Measurements from ENCODE around the gene UBE2N.
"Not testable (repeated sequence)": the region's sequence is repeated elsewhere in the genome, so short reads cannot be mapped to it uniquely, and the experiment has no call there.

UBE2N gene

DNA sequence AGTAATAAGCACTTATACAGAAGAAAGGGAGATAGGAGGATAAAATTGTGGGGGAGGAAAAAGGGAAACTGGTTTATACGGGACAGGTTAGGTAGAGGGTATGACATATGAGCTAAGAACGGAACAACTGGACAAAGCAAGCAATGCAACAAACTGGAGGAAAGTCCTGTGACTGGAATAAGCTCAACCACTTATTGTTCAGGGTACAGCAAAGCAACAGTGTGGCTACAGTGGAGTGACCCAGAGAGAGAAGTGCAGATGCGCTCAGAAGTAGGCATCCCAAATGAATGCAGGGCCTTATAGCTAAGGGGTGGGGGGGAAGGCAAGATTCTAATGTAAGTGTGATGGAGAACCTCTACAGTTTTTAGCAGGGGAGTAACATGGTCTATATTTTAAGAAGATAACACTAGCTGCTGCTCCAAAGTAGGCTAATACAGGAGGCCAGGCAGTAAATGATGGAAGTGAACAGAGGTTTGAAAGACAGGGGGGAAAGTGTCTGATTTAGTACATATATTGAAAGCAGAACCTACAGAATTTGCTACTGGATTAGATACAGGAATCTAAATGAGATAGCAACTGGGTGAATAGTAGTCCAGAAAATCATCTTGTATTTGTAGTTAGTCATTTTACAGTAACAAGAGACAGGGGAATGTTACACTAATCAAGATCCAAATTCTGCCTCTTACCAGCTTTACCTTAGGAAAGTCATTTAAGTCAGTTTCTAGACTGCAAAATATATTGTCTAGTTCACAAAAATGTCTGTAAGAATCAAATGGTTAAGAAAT lies 3.3 kb downstream of the UBE2N start:
- Mint-ChIP-seq H3K36me3 (ENCODE audit: insufficient read depth) (peaks cover 18% of the 10 kb centered on the region), H3K4me3 (peak overlapping the region; percentile 43), H3K4me1 (peaks cover 62% of the 10 kb centered on the region), H3K9me3 (no peaks in the 10 kb centered on the region), H3K27me3 (no peaks in the 10 kb centered on the region), H3K27ac (ENCODE audit: low read depth) (peak overlapping the region; percentile 83)
- no peak for ATAC-seq (replicated peaks; ENCODE audit: extremely low read depth, poor library complexity, severe bottlenecking)
- no peak for DNase-seq (ENCODE audit: low spot score in 2 of 2)

- Mint-ChIP-seq H3K27me3 (no peaks in the 10 kb centered on the region), H3K9me3 (no peaks in the 10 kb centered on the region), H3K36me3 (ENCODE audit: insufficient read depth) (peaks cover 10% of the 10 kb centered on the region), H3K4me1 (peaks cover 68% of the 10 kb centered on the region), H3K4me3 (no peak overlapping the region), H3K27ac (ENCODE audit: low read depth) (no peak overlapping the region)
- DNase-seq (ENCODE audit: low spot score in 2 of 2) (no peak), ATAC-seq (replicated peaks; ENCODE audit: extremely low read depth, poor library complexity, severe bottlenecking) (no peak)
Measured at GRCh38 chr12:93434256-93434865, 7.4 kb downstream of the UBE2N start.

DNA sequence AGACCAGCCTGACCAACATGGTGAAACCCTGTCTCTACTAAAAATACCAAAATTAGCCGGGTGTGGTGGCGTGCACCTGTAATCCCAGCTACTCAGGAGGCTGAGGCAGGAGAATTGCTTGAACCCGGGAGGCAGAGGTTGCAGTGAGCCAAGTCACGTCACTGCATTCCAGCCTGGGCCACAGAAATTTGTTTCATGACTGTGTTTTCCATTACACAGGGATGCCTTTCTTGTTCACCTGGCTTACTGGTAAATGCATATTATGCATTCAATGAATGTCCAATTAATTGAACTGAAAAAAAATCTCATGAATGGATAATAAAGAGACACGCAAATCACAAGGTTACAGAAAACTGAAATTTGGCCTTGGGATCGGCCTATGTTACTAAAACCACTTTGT lies 9.7 kb downstream of the UBE2N start:
- not testable (repeated sequence) for DNase-seq (ENCODE audit: low spot score in 2 of 2); H3K27me3 Mint-ChIP-seq; H3K4me3 Mint-ChIP-seq; H3K9me3 Mint-ChIP-seq; ATAC-seq (replicated peaks; ENCODE audit: extremely low read depth, poor library complexity, severe bottlenecking)
- peak overlapping the region; percentile 76 for H3K27ac Mint-ChIP-seq (ENCODE audit: low read depth)
- H3K4me1 Mint-ChIP-seq, result peaks cover 66% of the 10 kb centered on the region
- H3K36me3 Mint-ChIP-seq (ENCODE audit: insufficient read depth), result peaks cover 10% of the 10 kb centered on the region

GRCh38 chr12:93430280-93430679 lies 11.5 kb downstream of the UBE2N start:
- Mint-ChIP-seq H3K4me1 (peaks cover 72% of the 10 kb centered on the region), H3K27me3 (no peaks in the 10 kb centered on the region), H3K36me3 (ENCODE audit: insufficient read depth) (peaks cover 9% of the 10 kb centered on the region), H3K4me3 (no peak overlapping the region), H3K9me3 (no peaks in the 10 kb centered on the region), H3K27ac (ENCODE audit: low read depth) (no peak overlapping the region)
- no peak for ATAC-seq (replicated peaks; ENCODE audit: extremely low read depth, poor library complexity, severe bottlenecking)
- DNase-seq (ENCODE audit: low spot score in 2 of 2), result no peak

- Mint-ChIP-seq H3K9me3 (no peaks in the 10 kb centered on the region), H3K36me3 (ENCODE audit: insufficient read depth) (peaks cover 6% of the 10 kb centered on the region), H3K4me1 (peaks cover 77% of the 10 kb centered on the region), H3K4me3 (no peak overlapping the region), H3K27ac (ENCODE audit: low read depth) (no peak overlapping the region), H3K27me3 (no peaks in the 10 kb centered on the region)
- no peak for ATAC-seq (replicated peaks; ENCODE audit: extremely low read depth, poor library complexity, severe bottlenecking)
- DNase-seq (ENCODE audit: low spot score in 2 of 2), result no peak
Measured at GRCh38 chr12:93429852-93430251, 11.9 kb downstream of the UBE2N start.

DNA sequence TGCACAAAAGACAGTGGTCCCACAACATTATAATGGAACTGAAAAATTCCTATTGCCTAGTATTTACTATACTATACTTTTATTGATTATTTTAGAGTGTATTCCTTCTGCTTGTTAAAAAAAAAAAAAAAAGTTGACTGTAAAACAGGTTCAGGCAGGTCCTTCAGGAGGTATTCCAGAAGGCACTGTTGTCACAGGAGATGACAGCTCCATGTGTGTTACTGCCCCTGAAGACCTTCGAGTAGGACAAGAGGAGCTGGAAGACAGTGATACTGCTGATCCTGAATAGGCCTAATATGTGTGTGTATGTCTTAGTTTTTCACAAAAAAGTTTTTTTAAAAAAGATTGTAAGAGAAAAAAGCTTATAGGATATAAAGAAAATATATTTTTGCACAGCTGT lies 12.3 kb downstream of the UBE2N start:
- Mint-ChIP-seq H3K4me1 (peaks cover 81% of the 10 kb centered on the region), H3K9me3 (no peaks in the 10 kb centered on the region), H3K4me3 (no peak overlapping the region), H3K27ac (ENCODE audit: low read depth) (peak overlapping the region; percentile 5), H3K36me3 (ENCODE audit: insufficient read depth) (peaks cover 6% of the 10 kb centered on the region), H3K27me3 (no peaks in the 10 kb centered on the region)
- DNase-seq (ENCODE audit: low spot score in 2 of 2) (no peak), ATAC-seq (replicated peaks; ENCODE audit: extremely low read depth, poor library complexity, severe bottlenecking) (no peak)

- DNase-seq (ENCODE audit: low spot score in 2 of 2), result no peak
- no peaks in the 10 kb centered on the region for H3K9me3 Mint-ChIP-seq
- no peak for ATAC-seq (replicated peaks; ENCODE audit: extremely low read depth, poor library complexity, severe bottlenecking)
- peaks cover 85% of the 10 kb centered on the region for H3K4me1 Mint-ChIP-seq
- H3K36me3 Mint-ChIP-seq (ENCODE audit: insufficient read depth), result peaks cover 6% of the 10 kb centered on the region
- peak overlapping the region; percentile 64 for H3K27ac Mint-ChIP-seq (ENCODE audit: low read depth)
- H3K4me3 Mint-ChIP-seq, result peak overlapping the region; percentile 9
- no peaks in the 10 kb centered on the region for H3K27me3 Mint-ChIP-seq
Measured at GRCh38 chr12:93427779-93428564, 13.8 kb downstream of the UBE2N start.

- no peak overlapping the region for H3K27ac Mint-ChIP-seq (ENCODE audit: low read depth)
- peak overlapping the region; percentile 9 for H3K4me3 Mint-ChIP-seq
- no peaks in the 10 kb centered on the region for H3K27me3 Mint-ChIP-seq
- peaks cover 5% of the 10 kb centered on the region for H3K36me3 Mint-ChIP-seq (ENCODE audit: insufficient read depth)
- H3K9me3 Mint-ChIP-seq, result no peaks in the 10 kb centered on the region
- DNase-seq (ENCODE audit: low spot score in 2 of 2), result no peak
- ATAC-seq (replicated peaks; ENCODE audit: extremely low read depth, poor library complexity, severe bottlenecking), result no peak
- peaks cover 89% of the 10 kb centered on the region for H3K4me1 Mint-ChIP-seq
Measured at GRCh38 chr12:93426412-93426805, 15.3 kb downstream of the UBE2N start.

GRCh38 chr12:93425736-93426411 lies 15.9 kb downstream of the UBE2N start:
- no peak for ATAC-seq (replicated peaks; ENCODE audit: extremely low read depth, poor library complexity, severe bottlenecking)
- DNase-seq (ENCODE audit: low spot score in 2 of 2), result no peak
- no peak overlapping the region for H3K27ac Mint-ChIP-seq (ENCODE audit: low read depth)

DNA sequence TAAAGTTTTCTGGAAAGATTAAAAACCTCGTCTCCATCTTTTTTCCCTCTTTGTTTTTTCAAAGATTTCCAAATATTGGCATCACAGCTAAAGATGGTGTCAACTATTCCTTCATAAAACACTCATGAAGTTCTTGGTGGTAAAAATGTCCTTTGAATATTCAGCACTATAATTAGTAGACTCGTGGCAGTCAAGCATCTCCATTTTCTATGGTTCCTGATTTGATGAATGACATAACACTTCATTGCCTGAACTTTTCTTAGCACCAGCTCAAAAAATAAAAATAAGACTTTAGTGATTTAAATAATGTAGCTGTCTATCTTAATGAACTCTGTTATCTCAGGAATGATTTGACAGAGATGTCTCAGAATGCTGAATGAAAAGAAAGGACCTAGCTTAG lies 19.7 kb downstream of the UBE2N start:
- Mint-ChIP-seq H3K27ac (ENCODE audit: low read depth) (peak overlapping the region; percentile 41), H3K4me3 (no peak overlapping the region), H3K4me1 (peaks cover 81% of the 10 kb centered on the region), H3K9me3 (no peaks in the 10 kb centered on the region), H3K36me3 (ENCODE audit: insufficient read depth) (peaks cover 2% of the 10 kb centered on the region), H3K27me3 (no peaks in the 10 kb centered on the region)
- DNase-seq (ENCODE audit: low spot score in 2 of 2), result no peak
- no peak for ATAC-seq (replicated peaks; ENCODE audit: extremely low read depth, poor library complexity, severe bottlenecking)

More at GRCh38 chr12:93425736-93426411, 15.9 kb downstream of the UBE2N start:
- no peak overlapping the region for H3K4me3 Mint-ChIP-seq
- peaks cover 90% of the 10 kb centered on the region for H3K4me1 Mint-ChIP-seq
- no peaks in the 10 kb centered on the region for H3K27me3 Mint-ChIP-seq
- H3K36me3 Mint-ChIP-seq (ENCODE audit: insufficient read depth), result peaks cover 5% of the 10 kb centered on the region
- H3K9me3 Mint-ChIP-seq, result no peaks in the 10 kb centered on the region

DNA sequence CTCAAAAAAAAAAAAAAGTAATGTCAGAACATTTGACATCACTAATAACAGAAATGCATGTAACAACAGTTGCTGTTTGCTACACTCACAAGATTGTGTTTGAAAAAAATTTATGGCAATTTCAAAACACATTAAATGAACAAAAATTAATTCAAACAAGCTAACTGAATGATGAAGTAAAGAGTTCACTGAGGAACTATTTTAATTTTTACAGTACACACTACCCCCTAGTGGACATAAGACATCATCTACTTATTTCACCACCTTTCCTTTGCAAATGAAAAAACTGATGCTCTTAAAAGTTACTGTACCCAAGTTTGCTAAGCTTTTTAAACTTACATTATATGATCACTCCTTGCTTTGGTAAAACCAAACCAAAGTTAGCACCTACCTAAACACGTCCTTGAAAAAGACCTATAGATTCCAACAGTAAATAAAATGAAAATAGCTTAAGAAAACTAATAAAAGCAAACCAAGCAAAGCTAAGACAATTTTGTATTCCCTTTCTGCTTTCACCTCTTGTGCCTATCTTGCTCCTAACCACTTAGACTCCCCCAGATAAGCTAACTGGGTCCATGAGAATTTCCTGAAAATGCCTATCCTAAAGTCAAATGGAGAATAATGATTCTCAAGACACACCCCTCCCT lies 22.2 kb downstream of the UBE2N start:
- Mint-ChIP-seq H3K27me3 (no peaks in the 10 kb centered on the region), H3K9me3 (no peaks in the 10 kb centered on the region), H3K27ac (ENCODE audit: low read depth) (peak overlapping the region; percentile 39), H3K36me3 (ENCODE audit: insufficient read depth) (peaks cover 5% of the 10 kb centered on the region), H3K4me1 (peaks cover 76% of the 10 kb centered on the region), H3K4me3 (no peak overlapping the region)
- ATAC-seq (replicated peaks; ENCODE audit: extremely low read depth, poor library complexity, severe bottlenecking) (peak; percentile 63), DNase-seq (ENCODE audit: low spot score in 2 of 2) (no peak)

- Mint-ChIP-seq H3K4me3 (no peak overlapping the region), H3K27me3 (no peaks in the 10 kb centered on the region), H3K36me3 (ENCODE audit: insufficient read depth) (peaks cover 8% of the 10 kb centered on the region), H3K27ac (ENCODE audit: low read depth) (no peak overlapping the region), H3K4me1 (peaks cover 75% of the 10 kb centered on the region), H3K9me3 (no peaks in the 10 kb centered on the region)
- DNase-seq (ENCODE audit: low spot score in 2 of 2), result no peak
- no peak for ATAC-seq (replicated peaks; ENCODE audit: extremely low read depth, poor library complexity, severe bottlenecking)
Measured at GRCh38 chr12:93417967-93418480, 23.7 kb downstream of the UBE2N start.
